DMS53 treated with DMSO at 0.1 percent for 48 hours (cell line): ENCODE data around the gene DOK6.
"Not testable (repeated sequence)": the region's sequence is repeated elsewhere in the genome, so short reads cannot be mapped to it uniquely, and the experiment has no call there.

Experiments
- DNase-seq: peaks from one replicate; lab custom pipeline; 2025; ENCODE audit not compliant: unreplicated experiment; lab: John Stamatoyannopoulos, UW

Gene DOK6

GRCh38 chr18:69622184-69622583 lies 221.5 kb downstream of the DOK6 start:
- DNase-seq, result no peak

- DNase-seq, result no peak
Observed at GRCh38 chr18:69622961-69623360, 222.3 kb downstream of the DOK6 start.

- peak; percentile 60 for DNase-seq
Observed at GRCh38 chr18:69626171-69626570, 225.5 kb downstream of the DOK6 start.

- peak; percentile 48 for DNase-seq
Observed at GRCh38 chr18:69626643-69627242, 226.1 kb downstream of the DOK6 start.

GRCh38 chr18:69628774-69629359 lies 228.2 kb downstream of the DOK6 start:
- DNase-seq, result no peak

GRCh38 chr18:69631281-69631680 lies 230.6 kb downstream of the DOK6 start:
- no peak for DNase-seq

- no peak for DNase-seq
Observed at GRCh38 chr18:69635482-69635881, 234.8 kb downstream of the DOK6 start.

GRCh38 chr18:69636529-69637301 lies 236.0 kb downstream of the DOK6 start:
- peak; percentile 19 for DNase-seq

- DNase-seq, result no peak
Observed at GRCh38 chr18:69638056-69638455, 237.4 kb downstream of the DOK6 start.

- DNase-seq, result peak; percentile 45
Observed at GRCh38 chr18:69647702-69648101, 247.0 kb downstream of the DOK6 start.

- peak; percentile 81 for DNase-seq
Observed at GRCh38 chr18:69648486-69648885, 247.8 kb downstream of the DOK6 start.

- DNase-seq, result no peak
Observed at GRCh38 chr18:69649684-69650083, 249.0 kb downstream of the DOK6 start.

GRCh38 chr18:69651243-69651642 lies 250.6 kb downstream of the DOK6 start:
- no peak for DNase-seq

GRCh38 chr18:69655816-69656215 lies 255.1 kb downstream of the DOK6 start:
- DNase-seq, result no peak

GRCh38 chr18:69658103-69658502 lies 257.4 kb downstream of the DOK6 start:
- peak; percentile 22 for DNase-seq

GRCh38 chr18:69658685-69659084 lies 258.0 kb downstream of the DOK6 start:
- no peak for DNase-seq

GRCh38 chr18:69659142-69659651 lies 258.5 kb downstream of the DOK6 start:
- peak; percentile 90 for DNase-seq

GRCh38 chr18:69662090-69662489 lies 261.4 kb downstream of the DOK6 start:
- DNase-seq, result not testable (repeated sequence)

- DNase-seq, result no peak
Observed at GRCh38 chr18:69664399-69664798, 263.7 kb downstream of the DOK6 start.

GRCh38 chr18:69674292-69674877 lies 273.7 kb downstream of the DOK6 start:
- no peak for DNase-seq

- DNase-seq, result no peak
Observed at GRCh38 chr18:69674966-69675365, 274.3 kb downstream of the DOK6 start.

GRCh38 chr18:69677595-69677994 lies 276.9 kb downstream of the DOK6 start:
- DNase-seq, result no peak
